Mesenteric fat pad (tissue), 1 donor: Measurements from ENCODE around the gene RGR. TPM values are rescaled to one million over a fixed set of nuclear protein-coding genes. Genes with fewer than 3 reads are reported as not detected.

Experiments used
- DNase-seq: peaks from one replicate; pipeline ENCODE4 v3.0.0-alpha.2; 2020; ENCODE audit warnings: low spot score
- total RNA-seq: library from RNA; stranded (reverse); fragmentation: NEBNext Ultra II Directional; extraction: Animal tissue kit (Norgen Biotek cat#: 25700); gene quantifications from one replicate; pipeline ENCODE4 v1.2.1, GENCODE V29; 2021
- donor health status: DM: yes; HTN: yes; CAD: no.

Gene RGR
- total RNA-seq, 1 donor from 2014 or later = not detected

DNA sequence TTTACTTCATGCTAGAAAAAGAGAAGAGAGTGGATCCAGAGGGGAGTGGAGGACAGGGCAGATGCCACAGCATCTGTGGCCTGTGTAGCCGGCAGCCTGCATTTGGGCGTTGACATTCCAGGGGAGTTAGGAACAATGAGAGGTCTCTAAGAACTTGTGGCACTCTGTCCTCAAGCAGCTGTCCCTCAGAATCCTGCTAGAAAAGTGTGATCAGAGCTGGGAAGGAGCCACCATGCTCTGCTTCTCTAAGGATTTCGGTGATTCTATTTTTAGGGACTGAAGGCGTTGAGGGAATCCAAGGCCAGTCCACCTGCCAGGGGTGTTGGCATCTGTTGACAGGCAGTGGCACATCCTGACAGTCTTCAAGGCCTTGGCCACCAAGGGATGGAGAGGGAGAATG is 27.1 kb upstream of the RGR start:
- no peak for DNase-seq

DNA sequence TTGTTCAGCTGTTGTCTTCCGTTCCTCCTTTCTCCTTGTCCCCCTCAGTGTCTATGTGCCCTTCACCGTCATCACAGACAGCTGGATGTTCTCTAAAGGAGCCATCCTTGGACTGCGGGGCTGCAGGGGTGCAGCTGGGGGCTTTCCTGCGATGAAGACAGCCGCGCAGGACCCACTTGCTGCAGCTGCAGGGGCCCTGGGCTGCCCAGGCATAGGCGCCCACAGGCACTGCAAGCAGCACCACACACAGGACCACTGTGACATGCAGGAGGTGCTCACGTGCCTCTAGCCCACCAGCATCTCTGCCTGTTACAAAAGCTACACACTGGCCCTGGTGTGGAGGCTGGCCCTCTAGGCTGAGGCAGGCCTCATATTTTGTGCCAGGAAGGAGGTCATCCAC is 22.9 kb upstream of the RGR start:
- DNase-seq = no peak

DNA sequence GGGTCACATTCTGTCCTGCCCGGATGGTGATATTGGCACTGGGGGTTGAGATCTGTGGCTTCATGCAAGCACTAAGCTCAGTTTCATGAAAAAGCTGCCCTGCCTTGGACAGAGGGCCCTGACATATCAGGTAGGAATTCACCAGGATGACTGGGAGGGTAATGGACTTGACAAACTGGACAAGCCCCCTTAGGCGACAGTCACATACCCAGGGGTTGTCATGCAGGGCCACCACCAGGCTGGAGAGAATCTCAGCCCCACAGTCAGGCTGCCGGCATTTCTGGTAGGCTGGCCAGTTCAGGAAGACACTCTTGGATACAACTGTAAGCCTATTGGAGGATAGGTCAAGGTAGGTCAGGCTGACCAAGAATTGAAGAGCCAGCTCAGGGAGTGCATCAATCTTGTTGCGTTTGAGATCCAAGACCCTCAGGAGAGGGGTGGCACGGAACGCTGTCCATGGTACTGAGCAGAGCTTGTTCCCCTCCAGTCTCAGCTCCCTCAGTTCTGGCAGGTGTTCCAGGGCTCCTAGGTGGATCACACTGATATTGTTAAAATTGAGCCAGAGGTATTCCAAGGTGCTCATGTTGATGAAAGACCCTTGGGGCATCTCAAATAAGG is 20.3 kb upstream of the RGR start:
- DNase-seq = no peak

DNA sequence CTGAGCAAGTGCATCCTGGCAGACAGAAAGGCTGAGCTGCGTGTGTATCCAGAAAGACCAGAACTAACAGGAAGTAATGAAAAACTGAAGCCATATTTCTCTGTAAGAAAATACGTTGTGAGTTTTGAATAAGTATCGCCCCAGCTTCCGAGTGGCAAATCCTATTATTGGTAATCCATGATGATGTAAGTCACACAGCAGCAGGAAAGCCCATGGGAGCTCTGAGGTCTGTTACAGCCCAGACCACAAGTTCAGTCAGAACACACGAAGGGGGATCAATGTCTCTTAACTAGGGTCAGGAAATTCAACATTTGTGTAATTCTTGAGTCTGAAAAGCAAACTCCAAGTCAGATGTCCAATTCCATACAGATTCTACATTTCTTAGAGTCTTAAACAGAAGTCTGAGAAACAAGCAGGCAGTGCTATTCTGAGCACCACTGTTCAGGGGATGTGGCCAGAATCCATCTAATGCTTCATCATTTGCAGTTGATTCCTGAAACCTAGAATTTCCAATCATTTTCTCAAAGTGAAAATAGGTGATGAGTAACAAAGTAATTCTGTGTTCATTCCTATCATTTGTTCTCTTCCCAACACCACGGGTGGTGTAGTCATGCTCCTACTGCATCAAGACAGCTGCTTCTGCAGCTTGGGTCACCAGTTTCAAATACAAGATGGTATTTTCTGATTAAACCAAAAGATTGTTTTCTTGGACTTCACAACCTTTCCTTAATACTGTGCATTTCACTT is 19.3 kb upstream of the RGR start, which contains the start of gene LRIT2:
Gene LRIT2, minus strand, starts transcription at position 118 of the 747 bp plus-strand sequence. Its CDS starts 24 bp downstream, at position 94.
- no peak for DNase-seq

DNA sequence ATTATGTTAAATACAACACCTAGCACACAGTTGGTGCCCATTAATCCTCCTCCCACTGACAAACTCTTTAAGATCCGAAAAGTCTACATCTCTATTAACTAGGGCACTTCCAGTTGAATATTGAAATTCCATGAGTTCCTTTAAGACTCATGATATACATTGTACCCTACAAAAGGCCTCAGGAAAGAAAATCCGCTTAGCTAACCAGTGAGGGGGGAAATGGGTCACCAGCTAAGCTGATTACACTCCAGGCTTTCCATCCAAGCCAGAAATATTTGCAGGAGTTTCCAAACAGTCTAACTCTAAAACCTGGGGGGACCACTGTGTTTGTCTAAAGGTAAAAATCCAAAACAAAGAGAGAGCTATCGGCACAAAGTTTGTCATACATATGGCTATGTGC is 18.2 kb upstream of the RGR start:
- DNase-seq = no peak

DNA sequence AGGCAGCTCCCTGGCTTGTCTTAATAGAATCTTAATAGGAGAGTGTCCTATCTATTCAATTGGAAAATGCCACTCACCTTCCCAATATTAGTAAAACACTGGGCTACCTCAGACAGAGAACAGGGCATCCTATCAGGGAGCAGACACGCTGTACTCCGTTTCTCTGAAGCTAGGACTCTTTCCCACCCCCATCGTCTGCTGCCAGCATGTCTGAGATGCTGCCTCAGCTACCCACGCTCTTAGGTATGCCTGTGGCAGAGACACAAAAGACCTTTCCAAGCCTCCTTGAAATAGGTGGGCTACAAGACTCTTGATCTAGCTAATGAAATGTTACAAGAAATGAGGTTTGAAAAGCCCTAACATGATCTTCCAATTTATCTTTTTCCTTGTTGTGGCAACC is 17.0 kb upstream of the RGR start:
- no peak for DNase-seq

DNA sequence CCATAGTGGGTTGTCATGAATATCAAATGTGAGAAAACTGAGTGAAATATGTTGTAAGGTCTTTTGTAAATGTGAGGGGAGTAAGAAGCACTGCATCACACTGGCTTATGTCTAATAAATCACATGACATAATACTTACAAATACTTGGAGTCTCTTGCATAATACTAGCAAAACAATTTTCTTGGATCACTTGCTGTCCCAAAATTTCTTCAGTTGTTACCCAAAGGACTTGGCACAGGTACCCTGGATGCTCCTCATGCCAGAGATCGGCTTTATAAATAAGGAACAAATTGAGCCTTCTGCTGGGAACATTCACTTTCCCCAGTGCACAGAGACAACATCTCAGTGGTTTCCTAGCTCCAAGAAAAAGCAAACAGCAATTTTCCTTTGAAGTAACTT is 14.5 kb upstream of the RGR start:
- DNase-seq = no peak

DNA sequence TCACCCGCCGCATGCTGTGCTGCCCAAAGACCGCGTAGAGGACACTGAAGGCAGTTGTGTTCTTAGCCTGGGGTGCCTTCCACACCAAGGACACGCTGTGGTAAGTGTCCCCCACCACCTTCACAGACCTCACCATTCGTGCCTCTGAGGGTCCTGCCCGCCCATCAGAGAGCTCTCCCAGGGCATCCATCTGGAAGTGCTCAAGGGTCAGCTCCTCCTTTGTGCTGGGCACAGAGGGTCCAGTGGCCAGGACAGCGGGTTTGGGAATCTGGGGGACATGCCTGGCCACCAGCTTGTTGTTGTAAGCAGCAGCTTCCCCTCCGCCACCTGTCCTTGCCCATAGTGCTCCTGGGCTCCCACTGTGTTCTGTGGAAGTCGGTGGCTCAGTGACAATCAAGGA is 12.5 kb upstream of the RGR start:
- DNase-seq = no peak

DNA sequence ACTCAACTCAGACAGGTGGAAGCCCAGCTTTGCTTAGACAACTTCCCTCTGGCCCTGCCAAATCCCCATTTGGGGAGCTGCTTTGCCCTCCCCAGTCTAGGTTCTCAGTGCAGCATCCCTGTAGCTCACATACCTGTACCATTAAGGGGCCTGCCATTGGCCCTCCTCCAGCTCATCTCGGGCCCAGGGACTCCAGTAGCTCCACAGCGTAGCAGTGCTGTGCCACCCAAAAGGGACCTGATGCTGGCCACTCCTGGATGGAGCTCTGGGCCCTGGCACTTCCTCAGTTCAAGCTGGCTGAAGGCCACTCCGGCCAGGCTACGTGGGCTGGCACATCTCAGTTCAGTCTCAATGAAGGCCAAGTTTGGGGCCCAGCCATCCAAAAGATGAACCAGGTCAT is 10.9 kb upstream of the RGR start:
- DNase-seq = no peak

DNA sequence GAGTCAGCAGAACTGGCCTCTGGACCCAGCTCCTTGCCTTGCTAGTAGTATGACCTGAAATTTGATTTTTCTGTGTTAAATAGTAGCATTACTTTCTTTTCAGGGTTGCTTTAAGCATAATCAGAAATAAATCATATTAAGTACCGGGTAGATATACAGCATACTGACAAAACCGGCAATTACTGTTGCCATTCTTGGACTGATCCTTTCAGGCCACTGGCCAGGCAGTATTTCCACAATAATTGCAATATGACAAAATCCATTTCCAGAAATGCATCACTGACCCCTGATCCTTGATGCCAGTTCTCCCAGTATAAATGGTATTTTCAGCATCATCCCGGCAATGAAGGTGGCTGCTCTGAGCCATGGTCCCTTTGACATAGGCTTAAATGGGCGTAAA is 10.4 kb upstream of the RGR start:
- no peak for DNase-seq

DNA sequence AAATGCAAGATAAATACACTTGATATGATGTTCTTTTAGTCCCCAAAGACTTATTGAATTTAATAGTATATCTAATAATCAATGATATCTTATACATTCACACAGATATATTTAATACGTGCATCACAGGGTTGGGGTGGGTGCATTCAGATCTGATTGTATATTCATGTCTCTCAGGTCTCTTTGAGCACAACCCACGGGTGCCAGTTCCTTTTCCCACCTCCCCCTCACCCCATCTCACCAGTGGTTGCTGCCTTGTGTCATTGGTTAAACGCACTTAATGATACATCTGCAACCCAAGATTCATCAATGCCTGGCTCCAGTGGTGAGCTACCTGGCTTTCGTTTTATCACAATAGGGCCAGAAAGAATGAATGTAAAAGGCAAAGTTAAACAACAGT is 9.8 kb upstream of the RGR start:
- no peak for DNase-seq

DNA sequence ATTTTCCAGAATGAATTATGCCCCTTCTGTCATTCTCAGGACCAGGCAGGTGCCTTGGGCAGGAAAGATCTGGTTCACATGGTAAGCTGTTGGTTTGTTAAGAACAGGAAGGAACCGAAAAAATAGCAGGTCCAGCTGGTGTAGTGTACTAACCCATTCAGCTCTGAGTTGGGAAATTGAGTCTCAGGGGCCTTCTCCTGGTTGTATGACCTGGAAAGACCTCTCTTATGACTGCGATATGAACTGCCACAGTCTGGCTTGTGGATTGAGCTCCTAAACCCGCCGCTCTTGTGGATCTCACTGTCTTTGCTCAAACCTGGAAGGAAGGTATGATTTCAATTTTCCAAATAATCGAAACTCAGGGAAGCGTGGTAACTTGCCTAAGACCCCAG is 8.1 kb upstream of the RGR start:
- DNase-seq = no peak

DNA sequence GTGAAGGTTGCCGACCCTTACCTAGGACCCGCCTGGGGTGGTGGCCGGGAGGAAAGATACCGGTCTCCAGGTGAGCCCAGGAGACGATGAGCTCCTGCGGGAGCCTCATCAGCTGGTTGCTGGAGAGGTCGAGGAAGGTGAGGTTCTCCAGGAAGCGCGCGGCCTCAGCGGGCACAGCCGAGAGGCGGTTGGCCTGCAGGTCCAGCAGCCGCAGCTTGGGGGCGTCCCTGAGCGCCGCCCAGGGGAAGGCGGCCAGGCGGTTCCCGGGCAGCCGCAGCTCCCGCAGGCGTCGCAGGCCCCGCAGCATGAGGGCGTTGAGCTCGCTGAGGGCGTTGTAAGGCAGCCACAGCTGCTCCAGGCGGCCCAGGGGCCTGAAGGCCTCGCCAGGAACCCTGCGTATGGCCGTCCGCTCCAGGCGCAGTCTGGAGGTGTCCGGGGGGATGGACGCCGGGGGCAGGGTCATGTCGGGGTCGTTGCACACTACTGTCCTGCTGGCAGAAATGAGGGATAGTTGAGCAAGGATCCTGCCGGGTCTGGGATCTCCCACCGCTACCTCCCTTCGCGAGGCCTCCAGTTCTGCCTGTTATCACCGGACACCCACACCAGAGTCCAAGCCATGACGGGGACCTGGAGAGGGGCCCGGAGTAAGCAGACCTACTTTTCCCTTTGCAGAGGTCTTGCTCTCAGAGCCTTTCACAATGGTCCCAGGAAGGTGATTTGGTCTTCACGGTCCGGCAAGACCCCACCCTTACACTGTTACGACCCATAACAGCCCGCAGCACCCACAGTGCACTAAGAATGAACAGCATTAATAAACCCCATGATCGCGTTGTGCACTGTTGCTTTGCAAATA is 7.4 kb upstream of the RGR start:
- no peak for DNase-seq

DNA sequence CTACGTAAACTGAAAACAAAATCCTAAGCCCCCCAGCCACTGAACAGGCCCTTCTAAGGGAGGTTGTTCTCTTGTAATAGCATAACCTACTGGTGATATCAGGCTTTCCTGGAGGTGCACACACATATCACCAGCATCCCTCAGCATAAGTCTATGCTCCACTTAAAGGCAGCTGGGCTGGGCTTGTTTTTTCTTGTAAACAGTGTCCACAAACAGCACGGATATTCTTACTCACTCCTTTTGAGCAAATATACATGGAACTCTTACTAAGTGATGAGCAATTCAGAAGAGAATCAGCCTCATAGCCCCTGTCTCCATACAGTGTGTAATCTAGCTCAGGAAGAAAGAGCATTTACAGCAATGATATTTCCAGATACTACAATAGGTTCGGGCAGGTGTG is 5.9 kb upstream of the RGR start:
- DNase-seq = no peak

DNA sequence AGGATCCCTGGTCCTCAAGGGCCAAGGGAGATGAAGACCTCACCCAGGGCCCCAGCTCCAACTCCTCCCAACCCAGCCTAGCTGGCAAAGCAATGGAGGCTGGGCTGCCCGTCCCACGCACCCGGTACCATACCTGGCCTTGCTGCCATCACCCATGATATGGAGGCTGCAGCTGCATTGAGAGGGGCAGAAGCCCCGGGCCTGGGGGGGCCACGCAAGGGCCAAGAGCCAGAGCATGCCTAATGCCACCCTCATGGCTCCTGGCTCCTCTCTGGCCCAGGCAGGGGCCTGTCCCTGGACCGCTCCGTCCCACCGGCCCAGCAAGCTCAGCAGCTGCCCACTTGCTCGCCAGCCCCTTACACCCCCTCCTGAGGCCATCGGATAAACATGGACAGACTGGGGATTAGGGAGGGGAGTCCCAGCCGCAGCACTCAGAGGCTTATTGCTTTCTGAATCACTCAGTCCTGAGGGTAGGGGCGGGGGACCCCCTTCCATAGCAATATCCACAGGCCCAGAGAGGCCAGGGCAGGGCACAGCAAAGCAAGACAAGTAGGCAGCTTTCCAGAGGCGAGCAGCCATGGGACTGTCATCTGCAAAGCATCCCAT is 3.6 kb upstream of the RGR start, which contains the start of gene LRIT1:
Gene LRIT1, minus strand, starts transcription at position 362 of the 606 bp plus-strand sequence. Its CDS starts 107 bp downstream, at position 255.
- no peak for DNase-seq

DNA sequence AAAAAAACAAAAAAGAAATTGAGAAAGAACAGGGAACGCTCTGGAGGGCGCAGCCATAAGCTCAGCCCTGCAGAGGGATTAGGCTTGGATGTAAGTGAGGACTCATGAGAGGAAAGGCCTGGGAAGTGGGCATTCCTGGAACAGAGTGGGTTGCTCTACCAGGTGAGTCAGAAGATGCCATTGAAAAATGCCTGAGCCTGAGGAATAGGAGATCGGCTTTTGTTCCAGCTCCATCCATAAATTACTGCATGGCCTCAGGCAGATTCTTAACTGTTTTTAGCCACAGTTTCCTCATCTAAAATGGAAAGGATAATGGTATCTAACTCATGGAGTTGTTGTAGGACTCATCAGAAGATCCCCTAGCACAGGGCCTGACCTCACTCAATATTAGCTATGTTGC is 1.1 kb upstream of the RGR start:
- DNase-seq = no peak

DNA sequence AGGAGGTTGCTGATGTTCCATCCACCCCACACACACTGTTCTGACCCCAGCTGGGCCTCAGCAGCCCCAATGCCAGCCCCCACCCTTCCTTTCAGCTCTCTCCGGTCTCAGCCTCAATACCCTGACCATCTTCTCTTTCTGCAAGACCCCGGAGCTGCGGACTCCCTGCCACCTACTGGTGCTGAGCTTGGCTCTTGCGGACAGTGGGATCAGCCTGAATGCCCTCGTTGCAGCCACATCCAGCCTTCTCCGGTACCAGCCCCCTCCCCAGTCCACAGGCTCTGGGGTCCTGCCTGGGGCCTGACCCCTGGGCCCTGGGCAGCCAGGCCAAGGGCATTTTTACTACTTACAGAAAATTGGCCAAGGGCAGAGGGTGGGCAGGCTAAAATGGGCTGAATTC is 2.6 kb downstream of the RGR start:
- DNase-seq = no peak

DNA sequence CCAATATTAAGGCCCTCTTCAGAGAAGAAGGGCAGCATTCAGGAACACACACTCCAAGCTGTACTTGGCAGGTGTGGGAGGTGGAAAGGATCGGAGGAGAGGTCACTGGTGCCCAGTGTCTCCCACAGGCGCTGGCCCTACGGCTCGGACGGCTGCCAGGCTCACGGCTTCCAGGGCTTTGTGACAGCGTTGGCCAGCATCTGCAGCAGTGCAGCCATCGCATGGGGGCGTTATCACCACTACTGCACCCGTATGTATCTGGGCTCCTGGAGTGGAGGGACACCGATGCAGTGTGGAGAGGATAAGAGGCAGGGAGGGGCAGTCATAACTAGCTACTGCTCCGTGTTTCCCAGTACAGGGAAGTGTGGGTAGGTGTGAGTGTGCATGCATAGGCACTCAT is 3.9 kb downstream of the RGR start:
- no peak for DNase-seq

DNA sequence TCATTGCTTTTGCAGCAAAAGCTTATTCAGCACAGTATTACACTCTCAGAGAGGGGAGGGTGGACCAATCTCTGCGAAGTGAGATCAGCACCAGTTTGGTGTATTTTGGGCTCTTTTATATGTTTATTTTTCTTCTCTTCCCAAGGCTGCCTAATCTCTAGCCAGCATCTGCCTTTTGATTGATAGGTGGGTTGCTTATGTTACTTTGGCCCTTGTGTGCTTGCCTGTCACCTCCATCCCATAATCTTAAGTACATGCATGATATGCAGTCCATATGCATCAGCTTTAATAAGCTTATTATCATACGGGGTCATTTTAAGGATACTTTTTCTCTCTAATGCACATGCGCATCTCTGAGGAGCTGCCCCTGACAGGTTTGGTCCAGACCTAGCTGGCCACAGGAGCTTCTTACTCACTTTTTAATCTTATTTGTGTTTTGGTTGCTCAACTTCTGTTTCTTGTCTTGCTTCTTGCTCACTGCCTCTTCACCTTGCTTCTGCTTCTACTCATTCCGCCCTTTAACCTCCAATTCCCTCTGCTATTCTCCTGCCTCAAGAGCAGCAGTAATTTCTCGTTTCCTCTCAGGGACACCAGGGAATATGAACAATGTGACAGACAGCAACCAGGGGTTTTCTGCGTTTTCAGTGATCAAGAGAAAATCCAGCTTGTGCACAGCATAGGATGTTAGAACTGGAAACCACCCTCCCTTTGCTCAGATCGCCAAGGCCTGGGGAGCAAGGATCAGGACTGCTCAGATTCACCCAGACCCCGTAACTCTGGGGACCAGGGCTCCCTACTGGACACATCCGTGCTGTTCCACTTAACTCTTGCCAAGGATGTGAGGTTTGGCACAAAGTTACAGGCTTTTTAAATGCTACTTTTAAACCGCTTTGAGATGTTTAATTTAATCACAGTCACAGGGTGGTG is 10.0 kb downstream of the RGR start:
- DNase-seq = no peak

DNA sequence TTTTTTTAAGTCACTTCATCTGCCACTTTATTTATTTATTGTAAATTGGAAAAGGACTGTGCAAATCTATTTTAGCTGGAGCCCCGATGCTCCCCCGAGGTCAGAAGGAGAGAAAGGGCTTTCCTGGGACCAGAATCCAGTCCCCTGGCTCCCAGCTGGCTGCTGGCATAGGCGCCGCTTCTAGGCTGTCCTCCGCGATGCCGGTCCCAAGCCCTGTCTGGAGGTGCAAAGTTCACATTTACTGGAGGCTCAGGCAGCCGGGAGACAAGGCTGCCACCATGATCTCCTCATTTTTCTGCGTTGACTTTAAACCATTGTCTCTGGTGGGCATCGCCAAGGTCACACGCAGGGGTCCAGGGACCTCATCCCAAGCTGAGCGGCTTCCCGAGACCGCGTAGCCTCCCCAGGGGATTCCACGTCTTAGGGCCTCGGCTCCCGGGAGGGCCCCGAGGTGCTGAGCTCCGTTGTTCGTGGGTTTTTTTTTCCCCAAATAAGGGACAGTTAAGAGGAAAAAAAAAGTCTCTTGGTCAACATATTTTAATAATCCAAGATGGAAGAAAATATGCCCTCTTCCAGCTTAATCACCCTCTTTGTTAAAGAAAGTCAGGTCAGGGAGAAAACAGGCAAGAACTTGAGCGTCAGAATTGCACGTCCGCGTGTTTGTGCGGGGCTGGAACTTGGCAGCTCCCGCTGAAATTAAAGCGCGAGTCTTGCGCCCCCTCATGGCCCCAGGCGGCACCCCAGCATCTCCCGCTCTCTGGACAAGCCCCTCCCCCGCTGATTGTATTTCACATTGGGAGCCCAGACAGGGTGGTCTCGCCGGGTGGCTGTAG is 11.9 kb downstream of the RGR start:
- no peak for DNase-seq
